MM.1S (cell line): Measurements from ENCODE around the gene PCED1B.

Experiments
- DNase-seq: peaks from one replicate; pipeline ENCODE4 v3.0.0-alpha.2; 2015
- H2AFZ ChIP-seq: fragments of 300-600 bp; sonication (generic); 2 replicates; pipeline ENCODE4 v1.6.0; 2016; ENCODE audit warnings: antibody characterized with exemption, low read length
- H3F3A ChIP-seq: fragments of 300-600 bp; sonication (generic); 2 replicates; pipeline ENCODE4 v1.6.1; 2016; ENCODE audit warnings: mild to moderate bottlenecking, antibody characterized with exemption, low read length, moderate library complexity, mixed read lengths; ENCODE audit not compliant: insufficient read depth
- H3K27ac ChIP-seq: fragments of 300-600 bp; sonication (generic); 2 replicates; pipeline ENCODE4 v1.5.1; 2016; ENCODE audit warnings: mild to moderate bottlenecking, low read length
- H3K27me3 ChIP-seq: fragments of 300-600 bp; sonication (generic); replicated peaks from 2 replicates; pipeline ENCODE4 v1.6.0; 2016; ENCODE audit warnings: low read length; ENCODE audit not compliant: insufficient read depth
- H3K36me3 ChIP-seq: fragments of 300-600 bp; sonication (generic); replicated peaks from 2 replicates; pipeline ENCODE4 v1.6.1; 2016; ENCODE audit warnings: mild to moderate bottlenecking, low read length, mixed read lengths; ENCODE audit not compliant: insufficient read depth
- H3K4me1 ChIP-seq: fragments of 300-600 bp; sonication (generic); 2 replicates; pipeline ENCODE4 v1.6.1; 2016; ENCODE audit warnings: low read length, mixed read lengths
- H3K4me2 ChIP-seq: fragments of 300-600 bp; sonication (generic); 2 replicates; pipeline ENCODE4 v1.6.0; 2016; ENCODE audit warnings: low read depth, low read length
- H3K4me3 ChIP-seq: fragments of 300-600 bp; sonication (generic); 2 replicates; pipeline ENCODE4 v1.5.1; 2016; ENCODE audit warnings: low read length, mixed read lengths
- H3K79me2 ChIP-seq: fragments of 300-600 bp; sonication (generic); 2 replicates; pipeline ENCODE4 v1.6.1; 2016; ENCODE audit warnings: mixed run types, low read length, mixed read lengths
- H3K9ac ChIP-seq: fragments of 300-600 bp; sonication (generic); 2 replicates; pipeline ENCODE4 v1.6.1; 2016; ENCODE audit warnings: low read length, mixed read lengths
- H3K9me2 ChIP-seq: fragments of 300-600 bp; sonication (generic); replicated peaks from 2 replicates; pipeline ENCODE4 v1.6.1; 2016; ENCODE audit warnings: mild to moderate bottlenecking, low read length, mixed read lengths; ENCODE audit not compliant: insufficient read depth
- H3K9me3 ChIP-seq: fragments of 300-600 bp; sonication (generic); replicated peaks from 2 replicates; pipeline ENCODE4 v1.6.1; 2016; ENCODE audit warnings: mild to moderate bottlenecking, low read length, mixed read lengths; ENCODE audit not compliant: insufficient read depth
- H4K20me1 ChIP-seq: fragments of 300-600 bp; sonication (generic); 2 replicates; pipeline ENCODE4 v1.6.1; 2016; ENCODE audit warnings: mild to moderate bottlenecking, low read length, moderate library complexity, mixed read lengths; ENCODE audit not compliant: insufficient read depth
- CTCF ChIP-seq: fragments of 300-600 bp; sonication (generic); IDR thresholded peaks from 2 replicates; pipeline ENCODE4 v1.5.1; 2016; ENCODE audit warnings: antibody characterized with exemption, low read length, mixed read lengths
- EZH2 ChIP-seq: fragments of 300-600 bp; sonication (generic); optimal IDR thresholded peaks from 2 replicates; pipeline ENCODE3; 2017; ENCODE audit warnings: low read depth, mild to moderate bottlenecking, antibody characterized with exemption, low read length, mixed read lengths
- EZH2phosphoT487 ChIP-seq: fragments of 300-600 bp; sonication (generic); IDR thresholded peaks from 2 replicates; pipeline ENCODE4 v1.6.1; 2018; ENCODE audit warnings: antibody characterized with exemption, low read length

PCED1B gene

GRCh38 chr12:47097276-47097896 lies 18.0 kb downstream of the PCED1B start:
- H3K9ac ChIP-seq, result no peak overlapping the region
- H2AFZ ChIP-seq, result no peak overlapping the region
- H3K9me3 ChIP-seq, result no peaks in the 10 kb centered on the region
- TF ChIP-seq CTCF, result no peak
- no peak for TF ChIP-seq EZH2
- TF ChIP-seq EZH2phosphoT487, result no peak
- no peaks in the 10 kb centered on the region for H3K4me1 ChIP-seq
- no peaks in the 10 kb centered on the region for H3F3A ChIP-seq
- H3K27me3 ChIP-seq, result no peaks in the 10 kb centered on the region
- no peak overlapping the region for H3K27ac ChIP-seq
- H3K9me2 ChIP-seq, result no peaks in the 10 kb centered on the region
- H3K4me2 ChIP-seq, result no peak overlapping the region
- H3K36me3 ChIP-seq, result no peaks in the 10 kb centered on the region
- DNase-seq, result no peak
- no peaks in the 10 kb centered on the region for H3K79me2 ChIP-seq
- H3K4me3 ChIP-seq, result no peak overlapping the region
- H4K20me1 ChIP-seq, result no peaks in the 10 kb centered on the region

DNA sequence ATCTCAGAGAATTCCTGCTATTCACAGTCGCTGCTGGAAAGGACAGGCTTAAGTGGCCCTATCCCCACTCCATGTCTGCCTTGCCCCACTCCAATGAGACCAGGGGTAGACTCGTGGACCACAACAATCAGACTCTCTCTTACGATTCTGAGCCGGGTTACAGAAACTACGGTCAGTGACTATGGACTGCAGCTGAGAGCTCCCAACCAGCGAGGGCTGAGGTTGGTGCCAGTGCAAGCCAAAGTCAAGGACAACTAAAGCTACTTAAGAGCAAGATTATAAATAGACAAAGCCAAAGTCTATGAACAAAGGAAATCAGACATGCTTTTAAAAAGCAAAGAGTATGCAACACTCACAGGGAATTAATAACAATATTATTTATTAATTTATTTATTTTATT lies 18.7 kb downstream of the PCED1B start:
- Histone ChIP-seq H3K4me2 (no peak overlapping the region), H3K79me2 (no peaks in the 10 kb centered on the region), H3K36me3 (no peaks in the 10 kb centered on the region), H3K4me1 (no peaks in the 10 kb centered on the region), H3K9ac (no peak overlapping the region), H3K9me3 (no peaks in the 10 kb centered on the region), H3F3A (no peaks in the 10 kb centered on the region), H3K27ac (no peak overlapping the region), H2AFZ (no peak overlapping the region), H3K4me3 (no peak overlapping the region), H4K20me1 (no peaks in the 10 kb centered on the region), H3K27me3 (no peaks in the 10 kb centered on the region), H3K9me2 (no peaks in the 10 kb centered on the region)
- DNase-seq, result no peak
- TF ChIP-seq EZH2phosphoT487, result no peak
- no peak for TF ChIP-seq CTCF
- TF ChIP-seq EZH2, result no peak

GRCh38 chr12:47099610-47100009 lies 20.2 kb downstream of the PCED1B start:
- H3K36me3 ChIP-seq, result no peaks in the 10 kb centered on the region
- H3F3A ChIP-seq, result no peaks in the 10 kb centered on the region
- H3K27me3 ChIP-seq, result no peaks in the 10 kb centered on the region
- H3K27ac ChIP-seq, result no peak overlapping the region
- no peaks in the 10 kb centered on the region for H3K9me2 ChIP-seq
- TF ChIP-seq CTCF, result no peak
- TF ChIP-seq EZH2phosphoT487, result no peak
- TF ChIP-seq EZH2, result no peak
- no peak overlapping the region for H3K9ac ChIP-seq
- H2AFZ ChIP-seq, result no peak overlapping the region
- no peaks in the 10 kb centered on the region for H3K9me3 ChIP-seq
- H3K4me2 ChIP-seq, result no peak overlapping the region
- no peaks in the 10 kb centered on the region for H3K4me1 ChIP-seq
- no peak for DNase-seq
- H3K79me2 ChIP-seq, result no peaks in the 10 kb centered on the region
- no peak overlapping the region for H3K4me3 ChIP-seq
- H4K20me1 ChIP-seq, result no peaks in the 10 kb centered on the region
